Measurements from ENCODE around the gene DHRS3.

DNA sequence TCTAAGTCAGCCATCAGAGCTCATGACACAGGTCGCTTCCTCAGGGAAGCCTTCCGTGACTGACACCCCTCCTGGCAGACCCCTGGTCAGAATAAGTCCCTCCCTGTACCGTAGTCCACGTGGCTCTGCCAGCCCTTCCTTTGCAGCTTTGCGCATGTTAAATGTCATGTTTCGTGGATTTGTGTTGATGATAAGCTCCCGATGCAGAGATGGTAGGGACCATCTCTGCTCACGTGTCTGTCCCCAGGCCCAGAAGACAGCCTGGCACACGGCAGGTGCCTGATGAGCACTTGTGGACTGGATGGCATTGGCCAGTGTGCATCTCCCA lies 75.9 kb downstream of the DHRS3 start:
- TF ChIP-seq TEAD4 (CRISPR knock-in tag; IDR thresholded peaks at IDR 0.05) (no peak), NR3C1 (CRISPR knock-in tag; conservative IDR thresholded peaks at IDR 0.05; ENCODE audit: low read depth) (no peak), SMAD3 (CRISPR knock-in tag; IDR thresholded peaks at IDR 0.05; ENCODE audit: borderline replicate concordance) (no peak)
- TF ChIP-seq, protein P1, sequence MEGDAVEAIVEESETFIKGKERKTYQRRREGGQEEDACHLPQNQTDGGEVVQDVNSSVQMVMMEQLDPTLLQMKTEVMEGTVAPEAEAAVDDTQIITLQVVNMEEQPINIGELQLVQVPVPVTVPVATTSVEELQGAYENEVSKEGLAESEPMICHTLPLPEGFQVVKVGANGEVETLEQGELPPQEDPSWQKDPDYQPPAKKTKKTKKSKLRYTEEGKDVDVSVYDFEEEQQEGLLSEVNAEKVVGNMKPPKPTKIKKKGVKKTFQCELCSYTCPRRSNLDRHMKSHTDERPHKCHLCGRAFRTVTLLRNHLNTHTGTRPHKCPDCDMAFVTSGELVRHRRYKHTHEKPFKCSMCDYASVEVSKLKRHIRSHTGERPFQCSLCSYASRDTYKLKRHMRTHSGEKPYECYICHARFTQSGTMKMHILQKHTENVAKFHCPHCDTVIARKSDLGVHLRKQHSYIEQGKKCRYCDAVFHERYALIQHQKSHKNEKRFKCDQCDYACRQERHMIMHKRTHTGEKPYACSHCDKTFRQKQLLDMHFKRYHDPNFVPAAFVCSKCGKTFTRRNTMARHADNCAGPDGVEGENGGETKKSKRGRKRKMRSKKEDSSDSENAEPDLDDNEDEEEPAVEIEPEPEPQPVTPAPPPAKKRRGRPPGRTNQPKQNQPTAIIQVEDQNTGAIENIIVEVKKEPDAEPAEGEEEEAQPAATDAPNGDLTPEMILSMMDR (IDR thresholded peaks at IDR 0.05): no peak
- TF ChIP-seq, protein P2, sequence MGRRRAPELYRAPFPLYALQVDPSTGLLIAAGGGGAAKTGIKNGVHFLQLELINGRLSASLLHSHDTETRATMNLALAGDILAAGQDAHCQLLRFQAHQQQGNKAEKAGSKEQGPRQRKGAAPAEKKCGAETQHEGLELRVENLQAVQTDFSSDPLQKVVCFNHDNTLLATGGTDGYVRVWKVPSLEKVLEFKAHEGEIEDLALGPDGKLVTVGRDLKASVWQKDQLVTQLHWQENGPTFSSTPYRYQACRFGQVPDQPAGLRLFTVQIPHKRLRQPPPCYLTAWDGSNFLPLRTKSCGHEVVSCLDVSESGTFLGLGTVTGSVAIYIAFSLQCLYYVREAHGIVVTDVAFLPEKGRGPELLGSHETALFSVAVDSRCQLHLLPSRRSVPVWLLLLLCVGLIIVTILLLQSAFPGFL (CRISPR knock-in tag; IDR thresholded peaks at IDR 0.05; ENCODE audit: borderline replicate concordance): no peak
- TF ChIP-seq, protein P3, sequence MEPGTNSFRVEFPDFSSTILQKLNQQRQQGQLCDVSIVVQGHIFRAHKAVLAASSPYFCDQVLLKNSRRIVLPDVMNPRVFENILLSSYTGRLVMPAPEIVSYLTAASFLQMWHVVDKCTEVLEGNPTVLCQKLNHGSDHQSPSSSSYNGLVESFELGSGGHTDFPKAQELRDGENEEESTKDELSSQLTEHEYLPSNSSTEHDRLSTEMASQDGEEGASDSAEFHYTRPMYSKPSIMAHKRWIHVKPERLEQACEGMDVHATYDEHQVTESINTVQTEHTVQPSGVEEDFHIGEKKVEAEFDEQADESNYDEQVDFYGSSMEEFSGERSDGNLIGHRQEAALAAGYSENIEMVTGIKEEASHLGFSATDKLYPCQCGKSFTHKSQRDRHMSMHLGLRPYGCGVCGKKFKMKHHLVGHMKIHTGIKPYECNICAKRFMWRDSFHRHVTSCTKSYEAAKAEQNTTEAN (CRISPR knock-in tag; IDR thresholded peaks at IDR 0.05): no peak
- TF ChIP-seq, protein P4, sequence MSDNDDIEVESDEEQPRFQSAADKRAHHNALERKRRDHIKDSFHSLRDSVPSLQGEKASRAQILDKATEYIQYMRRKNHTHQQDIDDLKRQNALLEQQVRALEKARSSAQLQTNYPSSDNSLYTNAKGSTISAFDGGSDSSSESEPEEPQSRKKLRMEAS (CRISPR knock-in tag; IDR thresholded peaks at IDR 0.05): no peak
- TF ChIP-seq, protein P5, sequence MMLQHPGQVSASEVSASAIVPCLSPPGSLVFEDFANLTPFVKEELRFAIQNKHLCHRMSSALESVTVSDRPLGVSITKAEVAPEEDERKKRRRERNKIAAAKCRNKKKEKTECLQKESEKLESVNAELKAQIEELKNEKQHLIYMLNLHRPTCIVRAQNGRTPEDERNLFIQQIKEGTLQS (CRISPR knock-in tag; conservative IDR thresholded peaks at IDR 0.05): no peak

Measured in WTC11 (cell line).